NOMO-1 treated with DMSO at 0.1 percent for 48 hours (cell line): ENCODE results near the gene MMP10.
"Not testable (repeated sequence)": the region's sequence is repeated elsewhere in the genome, so short reads cannot be mapped to it uniquely, and the experiment has no call there.

ENCODE experiments used
- DNase-seq: peaks from one replicate; lab custom pipeline; 2025; ENCODE audit not compliant: unreplicated experiment; lab: John Stamatoyannopoulos, UW

MMP10 gene

GRCh38 chr11:102783720-102784119, 3.3 kb upstream of the MMP10 start:
- no peak for DNase-seq

DNA sequence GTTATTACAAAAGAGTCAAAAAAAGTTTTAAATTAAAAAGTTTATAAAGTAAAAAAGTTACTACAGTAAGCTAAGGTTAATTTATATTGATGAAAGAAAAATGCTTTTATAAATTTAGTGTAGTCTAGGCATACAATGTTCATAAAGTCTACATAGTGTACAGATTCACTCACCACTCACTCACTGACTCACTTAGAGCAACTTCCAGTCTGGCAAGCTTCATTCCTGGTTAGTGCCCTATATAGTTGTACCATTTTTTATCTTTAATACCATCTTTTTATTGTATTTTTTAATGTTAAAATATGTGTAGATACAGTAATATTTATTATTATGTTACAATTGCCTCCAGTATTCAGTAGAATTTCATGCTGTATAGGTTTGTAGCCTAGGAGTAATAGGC, 2.6 kb upstream of the MMP10 start:
- no peak for DNase-seq

DNA sequence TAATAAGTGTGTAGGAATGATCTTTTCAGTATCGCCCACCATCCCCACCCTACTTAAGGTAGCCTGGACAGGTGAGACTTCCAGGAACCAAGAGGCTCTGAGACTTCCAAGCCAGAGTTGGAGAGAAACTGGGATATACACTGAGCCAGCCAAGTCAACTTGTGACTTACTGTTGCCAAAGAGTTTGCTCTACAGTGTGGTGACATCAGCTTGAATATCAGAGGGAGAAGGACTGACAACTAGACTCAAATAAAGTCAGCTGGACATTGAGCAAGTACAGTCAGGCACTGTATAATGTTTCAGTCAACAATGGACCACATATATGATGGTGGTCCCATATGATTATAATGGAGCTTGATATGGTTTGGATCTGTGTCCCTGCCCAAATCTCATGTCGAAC, 1.2 kb upstream of the MMP10 start:
- DNase-seq, result no peak

DNA sequence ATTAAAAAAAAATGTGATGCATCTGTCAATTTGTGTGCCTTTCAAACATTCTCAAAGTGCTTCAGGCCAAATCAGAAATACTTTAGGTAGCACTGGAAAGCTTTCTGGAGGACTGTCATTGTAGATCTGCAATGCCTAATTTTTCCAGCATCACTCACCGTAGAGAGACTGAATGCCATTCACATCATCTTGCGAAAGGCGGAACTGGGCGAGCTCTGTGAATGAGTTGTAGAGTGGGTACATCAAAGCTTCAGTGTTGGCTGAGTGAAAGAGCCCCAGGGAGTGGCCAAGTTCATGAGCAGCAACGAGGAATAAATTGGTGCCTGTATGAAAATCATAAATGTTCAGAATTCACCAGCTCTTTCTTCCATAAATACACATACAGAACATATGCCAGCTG, 4.0 kb downstream of the MMP10 start:
- DNase-seq, result no peak

DNA sequence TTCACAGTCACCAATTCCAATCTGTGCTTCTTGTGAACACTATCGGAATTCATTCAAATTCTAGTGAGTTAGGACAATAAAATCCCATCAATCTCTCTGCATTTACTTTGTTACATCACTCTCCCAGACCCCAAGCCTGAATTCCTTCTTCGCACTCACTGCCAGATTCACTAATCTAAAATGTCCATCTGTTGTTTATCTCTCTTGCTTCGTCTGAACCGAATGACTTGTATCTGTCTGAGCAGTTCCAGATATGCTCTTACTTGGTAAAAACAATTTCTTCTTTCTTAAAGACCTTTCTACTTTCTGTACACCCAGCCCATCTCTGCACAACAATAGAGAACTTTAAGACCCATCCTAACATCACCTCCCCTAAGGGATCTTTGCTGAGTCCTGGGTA, 7.0 kb downstream of the MMP10 start:
- DNase-seq, result no peak

GRCh38 chr11:102771351-102771750, 9.1 kb downstream of the MMP10 start:
- no peak for DNase-seq

DNA sequence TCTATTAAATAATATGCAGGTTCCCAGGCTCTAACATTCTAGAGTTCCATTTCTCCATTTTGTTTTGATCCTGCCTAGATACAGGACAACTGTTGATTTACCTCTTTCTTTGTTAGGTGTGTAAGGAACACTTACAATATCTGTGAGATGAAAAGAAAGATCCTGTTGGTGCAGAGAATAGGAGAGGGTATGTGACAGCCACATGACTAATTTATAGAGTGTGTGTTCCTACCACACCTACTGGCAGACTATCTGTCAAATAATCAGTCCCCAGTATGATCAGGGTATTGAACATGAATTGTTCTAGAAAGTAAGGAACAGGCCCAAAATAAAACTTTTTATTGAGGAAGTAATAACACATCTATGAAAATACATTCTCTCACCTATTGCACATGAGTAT, 10.2 kb downstream of the MMP10 start:
- no peak for DNase-seq

DNA sequence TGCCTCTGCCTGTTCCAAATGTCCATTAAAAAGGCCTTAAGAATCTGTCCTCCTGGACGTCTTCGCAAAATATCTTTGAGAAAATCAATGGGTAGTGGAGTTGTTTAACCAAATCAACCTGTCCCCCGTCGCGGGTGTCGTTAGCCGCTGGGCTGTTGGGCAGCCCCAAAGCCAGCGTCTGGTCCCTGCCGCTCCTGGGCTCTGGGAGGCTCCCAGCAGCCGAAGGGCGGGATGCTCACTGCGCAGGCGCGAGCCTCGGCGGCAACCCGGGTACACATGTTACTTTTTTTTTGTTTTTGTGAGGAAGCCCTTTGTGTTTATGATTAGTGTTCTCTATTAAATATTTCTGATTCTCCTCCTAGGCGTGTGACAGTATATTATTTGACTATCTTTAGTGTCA, 12.6 kb downstream of the MMP10 start:
- DNase-seq, result no peak

- DNase-seq, result no peak
Measured at GRCh38 chr11:102763440-102763839, 17.0 kb downstream of the MMP10 start.

GRCh38 chr11:102762361-102762767, 18.1 kb downstream of the MMP10 start:
- DNase-seq, result no peak

GRCh38 chr11:102761646-102762238, 18.7 kb downstream of the MMP10 start:
- DNase-seq, result no peak

GRCh38 chr11:102760344-102761035, 19.9 kb downstream of the MMP10 start:
- DNase-seq, result peak; percentile 67

GRCh38 chr11:102757823-102758549, 22.4 kb downstream of the MMP10 start:
- peak; percentile 84 for DNase-seq

GRCh38 chr11:102753267-102753666, 27.2 kb downstream of the MMP10 start:
- no peak for DNase-seq

GRCh38 chr11:102751673-102752072, 28.8 kb downstream of the MMP10 start:
- no peak for DNase-seq

GRCh38 chr11:102749101-102749722, 31.2 kb downstream of the MMP10 start:
- DNase-seq, result no peak

DNA sequence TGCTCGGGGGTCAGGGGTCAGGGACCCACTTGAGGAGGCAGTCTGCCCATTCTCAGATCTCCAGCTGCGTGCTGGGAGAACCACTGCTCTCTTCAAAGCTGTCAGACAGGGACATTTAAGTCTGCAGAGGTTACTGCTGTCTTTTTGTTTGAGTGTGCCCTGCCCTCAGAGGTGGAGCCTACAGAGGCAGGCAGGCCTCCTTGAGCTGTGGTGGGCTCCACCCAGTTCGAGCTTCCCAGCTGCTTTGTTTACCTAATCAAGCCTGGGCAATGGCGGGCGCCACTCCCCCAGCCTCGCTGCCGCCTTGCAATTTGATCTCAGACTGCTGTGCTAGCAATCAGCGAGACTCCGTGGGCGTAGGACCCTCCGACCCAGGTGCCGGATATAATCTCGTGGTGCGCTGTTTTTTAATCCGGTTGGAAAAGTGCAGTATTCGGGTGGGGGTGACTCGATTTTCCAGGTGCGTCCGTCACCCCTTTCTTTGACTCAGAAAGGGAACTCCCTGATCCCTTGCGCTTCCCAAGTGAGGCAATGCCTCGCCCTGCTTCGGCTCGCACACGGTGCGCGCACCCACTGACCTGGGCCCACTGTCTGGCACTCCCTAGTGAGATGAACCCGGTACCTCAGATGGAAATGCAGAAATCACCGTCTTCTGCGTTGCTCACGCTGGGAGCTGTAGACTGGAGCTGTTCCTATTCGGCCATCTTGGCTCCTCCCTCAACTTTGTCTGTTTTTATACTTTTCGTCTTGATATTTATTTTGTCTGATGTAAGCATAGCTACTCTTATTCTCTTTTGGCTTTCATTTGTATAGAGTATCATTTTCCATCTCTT, 33.5 kb downstream of the MMP10 start:
- DNase-seq, result not testable (repeated sequence)

DNA sequence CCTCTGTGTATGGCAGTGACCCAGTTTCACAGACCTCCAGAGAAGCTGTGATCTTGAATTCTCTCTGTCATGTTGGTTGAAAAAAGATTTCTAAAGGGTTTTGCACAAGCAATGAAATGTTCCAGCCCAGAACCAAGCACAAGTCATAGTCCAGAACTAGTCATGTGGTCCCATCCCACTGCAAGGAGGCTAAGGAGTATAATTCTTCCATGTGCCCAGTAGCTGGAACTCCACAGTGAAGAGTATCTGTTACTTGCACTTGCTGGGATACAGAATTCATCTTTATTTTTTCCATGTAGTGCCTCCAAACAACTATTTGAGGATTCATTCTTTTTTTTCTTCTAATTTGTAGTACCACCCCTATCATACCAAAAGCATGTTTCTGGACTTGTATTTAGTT, 45.8 kb downstream of the MMP10 start:
- DNase-seq, result no peak

GRCh38 chr11:102733232-102733875, 47.1 kb downstream of the MMP10 start:
- DNase-seq, result peak; percentile 46

GRCh38 chr11:102730944-102731343, 49.5 kb downstream of the MMP10 start:
- DNase-seq, result not testable (repeated sequence)
